AG04450 (cell line): ENCODE results near the gene LRRC8C. TPM values are rescaled to one million over a fixed set of nuclear protein-coding genes. Genes with fewer than 3 reads are reported as not detected.

ENCODE experiments used
- CTCF ChIA-PET: fragments of 300-600, 350-600 bp; formaldehyde crosslinking; extraction: SDS; loops from one replicate; lab custom pipeline; 2022; ENCODE audit warnings: antibody characterized with exemption, inconsistent platforms; lab: Charles Lee
- POLR2A ChIA-PET: fragments of 350-600 bp; formaldehyde crosslinking; extraction: SDS; loops from one replicate; lab custom pipeline; 2021; ENCODE audit warnings: antibody characterized with exemption, inconsistent platforms; lab: Yijun Ruan, JAX
- DNase-seq: peaks from one replicate; pipeline ENCODE4 v3.0.0-alpha.2; 2011; ENCODE audit warnings: low read depth, low spot score
- H3K27ac ChIP-seq: one replicate; pipeline ENCODE4 v1.5.1; 2012; ENCODE audit warnings: low read depth, low read length, control low read depth
- H3K27me3 ChIP-seq: one replicate; pipeline ENCODE4 v1.6.0; 2012; ENCODE audit warnings: low read length; ENCODE audit not compliant: control insufficient read depth, insufficient read depth
- H3K4me3 ChIP-seq: 2 replicates; pipeline ENCODE4 v1.5.1; 2011; ENCODE audit warnings: mild to moderate bottlenecking, low read depth, low read length, control low read depth
- H3K9me3 ChIP-seq: 2 replicates; pipeline ENCODE4 v1.5.1; 2012; ENCODE audit warnings: low read length; ENCODE audit not compliant: control insufficient read depth, insufficient read depth
- CTCF ChIP-seq: IDR thresholded peaks from 2 replicates; pipeline ENCODE4 v1.5.1; 2011; ENCODE audit warnings: low read depth, low read length, control low read depth, inconsistent platforms
- polyA plus RNA-seq: library from polyadenylated mRNA; depleted of rRNA; stranded (reverse); fragments of >200 nt; gene quantifications from 2 replicates; pipeline ENCODE4 v1.2.3, GENCODE V29; 2011

The LRRC8C gene
- polyA plus RNA-seq, 1 experiment: 19.4 TPM

DNA sequence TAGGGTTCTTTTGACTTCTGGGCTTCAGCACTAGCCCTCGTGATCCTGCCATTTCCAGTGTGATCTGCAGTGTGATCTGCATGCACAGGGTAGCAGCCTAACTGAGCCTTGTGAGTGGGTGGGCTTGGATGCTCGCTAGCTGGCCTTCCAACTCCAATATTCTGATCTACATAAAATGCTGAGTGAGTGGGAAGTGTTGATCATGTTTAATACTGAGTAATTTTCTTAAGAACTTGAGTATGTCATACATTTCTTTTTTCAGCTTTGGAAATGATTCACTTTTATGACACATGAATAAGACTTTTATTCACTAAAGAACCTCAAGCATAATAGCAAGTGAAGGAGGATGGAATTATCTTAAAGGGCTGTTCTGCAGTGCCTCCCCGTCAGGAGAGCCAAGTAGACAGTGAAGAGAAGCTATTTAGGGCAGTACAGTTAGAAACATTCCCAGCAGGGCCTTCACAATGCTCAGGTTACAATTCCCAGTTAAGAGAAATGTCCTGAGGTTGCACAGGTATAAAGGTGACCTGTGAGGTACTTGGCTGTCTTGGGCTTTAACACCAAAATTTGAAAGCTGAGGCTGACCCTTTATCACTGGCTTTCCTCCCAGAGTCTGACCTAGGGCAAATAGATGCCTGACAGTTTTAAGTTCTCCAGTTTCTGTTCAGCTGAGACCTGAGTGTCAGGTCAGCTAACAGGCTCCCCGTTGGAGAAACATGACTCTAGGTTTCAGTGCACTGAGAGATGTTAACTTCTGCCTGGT, 29.1 kb upstream of the LRRC8C start:
- no peak for DNase-seq
- H3K9me3 ChIP-seq: no peaks in the 10 kb centered on the region; the same call in 1 of the 2 replicates
- POLR2A ChIA-PET: no interaction called here

DNA sequence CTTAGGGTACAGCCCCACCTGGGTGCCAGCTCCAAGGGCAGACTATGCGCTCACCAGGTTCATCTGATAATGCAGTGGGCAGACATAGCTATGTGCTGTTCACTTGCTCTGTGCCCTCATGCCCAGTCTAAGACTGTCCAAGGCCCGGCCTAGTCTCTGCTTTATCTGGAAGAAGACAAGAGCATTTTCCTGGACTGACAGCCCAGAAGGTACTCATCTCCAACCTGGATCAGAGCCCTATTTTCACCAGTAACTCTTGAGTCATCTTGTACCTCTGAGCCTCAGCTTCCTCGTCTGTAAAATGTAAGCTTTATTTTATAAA, 28.5 kb upstream of the LRRC8C start:
- no peak overlapping the region for H3K27ac ChIP-seq
- no peaks in the 10 kb centered on the region for H3K27me3 ChIP-seq
- ChIA-PET CTCF (interaction anchor here (2.3 to 6.2 kb wide), 3 partner anchors 19 to 158 kb away, joined by 7 to 62 read pairs (median 33); no protein-coding TSS in a partner anchor), POLR2A (no interaction called here)
- no peak overlapping the region for H3K4me3 ChIP-seq
- no peak for DNase-seq
- H3K9me3 ChIP-seq: no peaks in the 10 kb centered on the region; the same call in 1 of the 2 replicates
- TF ChIP-seq CTCF: no peak

More for the DNA sequence above, 29.1 kb upstream of the LRRC8C start:
- TF ChIP-seq CTCF: no peak
- Histone ChIP-seq H3K27ac (no peak overlapping the region), H3K27me3 (no peaks in the 10 kb centered on the region), H3K4me3 (no peak overlapping the region)
- CTCF ChIA-PET: interaction anchor here (2.3 to 6.2 kb wide), 3 partner anchors 19 to 159 kb away, joined by 7 to 62 read pairs (median 33); no protein-coding TSS in a partner anchor

GRCh38 chr1:89605692-89606091, 27.2 kb upstream of the LRRC8C start:
- no peak for DNase-seq
- H3K4me3 ChIP-seq: no peak overlapping the region
- no peak for TF ChIP-seq CTCF
- no peak overlapping the region for H3K27ac ChIP-seq
- CTCF ChIA-PET: interaction anchor here (0.6 to 2.3 kb wide), 2 partner anchors 17 to 132 kb away, joined by 4 to 7 read pairs; no protein-coding TSS in a partner anchor
- H3K9me3 ChIP-seq: peaks cover 7% of the 10 kb centered on the region; the same call in 1 of the 2 replicates
- POLR2A ChIA-PET: no interaction called here
- H3K27me3 ChIP-seq: no peaks in the 10 kb centered on the region

DNA sequence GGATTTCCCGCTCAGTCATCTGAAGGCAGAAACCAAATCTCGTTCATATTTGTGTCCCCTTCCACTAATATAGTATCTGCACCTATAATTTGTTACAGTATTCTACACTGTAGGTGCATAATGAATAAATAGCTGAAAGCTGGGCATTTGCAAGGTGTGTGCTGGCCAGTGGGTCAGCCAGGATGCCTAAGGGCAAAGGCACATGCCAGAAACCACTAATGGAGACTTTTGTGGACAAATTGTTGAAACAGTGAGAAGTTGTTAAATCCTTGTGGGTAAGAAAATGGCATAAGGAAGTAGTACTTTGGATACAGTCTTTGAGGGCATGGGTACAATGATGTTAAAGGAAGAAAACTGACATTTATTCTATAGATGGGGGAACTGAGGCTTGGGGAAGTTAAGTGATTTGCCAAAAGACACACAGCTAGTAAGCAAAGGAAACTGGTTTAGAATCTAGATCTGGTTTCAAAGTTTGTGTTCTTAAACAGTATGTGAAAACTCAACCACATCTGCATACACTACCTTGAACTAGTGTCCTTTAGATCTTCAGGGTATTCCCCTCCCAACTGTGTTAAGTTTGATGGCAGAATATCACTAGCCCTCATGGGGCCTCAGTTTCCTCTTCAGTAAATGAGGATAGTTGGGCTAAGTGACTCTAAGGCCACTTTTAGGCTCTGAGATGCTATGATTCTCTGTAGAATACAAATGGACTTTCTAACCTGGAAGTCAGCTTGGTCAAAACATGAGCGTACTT, 26.5 kb upstream of the LRRC8C start:
- Histone ChIP-seq H3K9me3 (peaks cover 7% of the 10 kb centered on the region; the same call in 1 of the 2 replicates), H3K27me3 (no peaks in the 10 kb centered on the region), H3K27ac (no peak overlapping the region), H3K4me3 (no peak overlapping the region)
- DNase-seq: no peak
- ChIA-PET CTCF (interaction anchor here (0.6 kb wide), 1 partner anchor 133 kb away, joined by 4 read pairs; no protein-coding TSS in a partner anchor), POLR2A (no interaction called here)
- no peak for TF ChIP-seq CTCF
